Astrocyte (in vitro differentiated cells and primary cell): ENCODE results near the gene APP.
"Not testable (repeated sequence)": the region's sequence is repeated elsewhere in the genome, so short reads cannot be mapped to it uniquely, and the experiment has no call there.

Experiments used
- EZH2 ChIP-seq: IDR thresholded peaks from 2 replicates; pipeline ENCODE4 v1.6.1; 2012; ENCODE audit warnings: mild to moderate bottlenecking, low read length, inconsistent platforms; ENCODE audit not compliant: insufficient read depth
- TF ChIP-seq, protein P1 (sequence below): IDR thresholded peaks from 2 replicates; pipeline ENCODE4 v1.5.1; 2011; ENCODE audit warnings: low read depth, mild to moderate bottlenecking, inconsistent platforms, low read length, moderate library complexity; ENCODE audit not compliant: insufficient read depth

DNA sequence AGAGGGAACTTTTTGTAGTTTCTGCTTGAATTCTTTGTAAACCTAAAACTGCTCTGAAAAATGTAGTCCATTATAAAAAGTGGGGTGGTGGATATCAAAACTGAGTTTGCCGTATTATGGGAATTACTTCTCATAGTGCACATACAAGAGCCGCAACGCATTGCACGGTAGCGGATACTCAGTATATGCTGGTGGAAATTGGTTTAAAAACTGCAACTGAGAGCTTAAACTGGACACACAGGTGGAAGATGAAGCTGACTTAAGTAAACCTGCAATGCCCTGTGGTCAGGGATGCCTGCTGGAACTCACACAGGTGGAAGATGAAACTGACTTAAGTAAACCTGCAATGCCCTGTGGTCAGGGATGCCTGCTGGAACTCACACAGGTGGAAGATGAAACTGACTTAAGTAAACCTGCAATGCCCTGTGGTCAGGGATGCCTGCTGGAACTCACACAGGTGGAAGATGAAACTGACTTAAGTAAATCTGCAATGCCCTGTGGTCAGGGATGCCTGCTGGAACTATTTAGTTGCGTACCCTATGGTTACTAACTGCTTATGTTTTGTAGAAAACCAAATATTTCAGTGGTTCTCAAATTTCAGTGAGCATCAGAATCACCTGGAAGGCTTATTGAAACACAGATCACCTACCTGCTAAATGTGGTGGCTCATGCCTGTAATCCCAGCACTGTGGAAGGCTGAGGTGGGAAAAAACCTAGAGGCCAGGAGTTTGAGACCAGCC is 147.8 kb downstream of the APP start:
- TF ChIP-seq, protein P1, sequence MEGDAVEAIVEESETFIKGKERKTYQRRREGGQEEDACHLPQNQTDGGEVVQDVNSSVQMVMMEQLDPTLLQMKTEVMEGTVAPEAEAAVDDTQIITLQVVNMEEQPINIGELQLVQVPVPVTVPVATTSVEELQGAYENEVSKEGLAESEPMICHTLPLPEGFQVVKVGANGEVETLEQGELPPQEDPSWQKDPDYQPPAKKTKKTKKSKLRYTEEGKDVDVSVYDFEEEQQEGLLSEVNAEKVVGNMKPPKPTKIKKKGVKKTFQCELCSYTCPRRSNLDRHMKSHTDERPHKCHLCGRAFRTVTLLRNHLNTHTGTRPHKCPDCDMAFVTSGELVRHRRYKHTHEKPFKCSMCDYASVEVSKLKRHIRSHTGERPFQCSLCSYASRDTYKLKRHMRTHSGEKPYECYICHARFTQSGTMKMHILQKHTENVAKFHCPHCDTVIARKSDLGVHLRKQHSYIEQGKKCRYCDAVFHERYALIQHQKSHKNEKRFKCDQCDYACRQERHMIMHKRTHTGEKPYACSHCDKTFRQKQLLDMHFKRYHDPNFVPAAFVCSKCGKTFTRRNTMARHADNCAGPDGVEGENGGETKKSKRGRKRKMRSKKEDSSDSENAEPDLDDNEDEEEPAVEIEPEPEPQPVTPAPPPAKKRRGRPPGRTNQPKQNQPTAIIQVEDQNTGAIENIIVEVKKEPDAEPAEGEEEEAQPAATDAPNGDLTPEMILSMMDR: not testable (repeated sequence)
- not testable (repeated sequence) for TF ChIP-seq EZH2
